ENCODE results near the gene TBL1XR1.

GRCh38 chr3:177199206-177199760 lies 2.0 kb upstream of the TBL1XR1 start:
- TF ChIP-seq, protein P1, sequence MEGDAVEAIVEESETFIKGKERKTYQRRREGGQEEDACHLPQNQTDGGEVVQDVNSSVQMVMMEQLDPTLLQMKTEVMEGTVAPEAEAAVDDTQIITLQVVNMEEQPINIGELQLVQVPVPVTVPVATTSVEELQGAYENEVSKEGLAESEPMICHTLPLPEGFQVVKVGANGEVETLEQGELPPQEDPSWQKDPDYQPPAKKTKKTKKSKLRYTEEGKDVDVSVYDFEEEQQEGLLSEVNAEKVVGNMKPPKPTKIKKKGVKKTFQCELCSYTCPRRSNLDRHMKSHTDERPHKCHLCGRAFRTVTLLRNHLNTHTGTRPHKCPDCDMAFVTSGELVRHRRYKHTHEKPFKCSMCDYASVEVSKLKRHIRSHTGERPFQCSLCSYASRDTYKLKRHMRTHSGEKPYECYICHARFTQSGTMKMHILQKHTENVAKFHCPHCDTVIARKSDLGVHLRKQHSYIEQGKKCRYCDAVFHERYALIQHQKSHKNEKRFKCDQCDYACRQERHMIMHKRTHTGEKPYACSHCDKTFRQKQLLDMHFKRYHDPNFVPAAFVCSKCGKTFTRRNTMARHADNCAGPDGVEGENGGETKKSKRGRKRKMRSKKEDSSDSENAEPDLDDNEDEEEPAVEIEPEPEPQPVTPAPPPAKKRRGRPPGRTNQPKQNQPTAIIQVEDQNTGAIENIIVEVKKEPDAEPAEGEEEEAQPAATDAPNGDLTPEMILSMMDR (IDR thresholded peaks at IDR 0.05): no peak
- TF ChIP-seq POLR2A (IDR thresholded peaks at IDR 0.05): no peak
